Coronary artery (tissue), 2 donors: ENCODE measurements around the gene DEPDC5.
A peak's percentile ranks its signal among the peaks of the same experiment; 100 is the strongest.
"Not testable (repeated sequence)": the region's sequence is repeated elsewhere in the genome, so short reads cannot be mapped to it uniquely, and the experiment has no call there.

Experiments
- DNase-seq: peaks from one replicate; pipeline ENCODE4 v3.0.0-alpha.2; 2017; ENCODE audit warnings: low spot score
- H3K27ac ChIP-seq, 2 donors: fragments of 200-600 bp; sonication (generic); one replicate each; pipeline ENCODE4 v1.5.1; 2016 to 2019
- H3K4me3 ChIP-seq: fragments of 200-600 bp; sonication (generic); 2 replicates; pipeline ENCODE4 v1.5.1; 2016; ENCODE audit warnings: mild to moderate bottlenecking, moderate library complexity
- TF ChIP-seq, protein P1 (sequence below): fragments of 200-600 bp; sonication (generic); IDR thresholded peaks from one replicate; pipeline ENCODE4 v1.5.1; 2019; ENCODE audit warnings: antibody characterized with exemption

DEPDC5 gene

DNA sequence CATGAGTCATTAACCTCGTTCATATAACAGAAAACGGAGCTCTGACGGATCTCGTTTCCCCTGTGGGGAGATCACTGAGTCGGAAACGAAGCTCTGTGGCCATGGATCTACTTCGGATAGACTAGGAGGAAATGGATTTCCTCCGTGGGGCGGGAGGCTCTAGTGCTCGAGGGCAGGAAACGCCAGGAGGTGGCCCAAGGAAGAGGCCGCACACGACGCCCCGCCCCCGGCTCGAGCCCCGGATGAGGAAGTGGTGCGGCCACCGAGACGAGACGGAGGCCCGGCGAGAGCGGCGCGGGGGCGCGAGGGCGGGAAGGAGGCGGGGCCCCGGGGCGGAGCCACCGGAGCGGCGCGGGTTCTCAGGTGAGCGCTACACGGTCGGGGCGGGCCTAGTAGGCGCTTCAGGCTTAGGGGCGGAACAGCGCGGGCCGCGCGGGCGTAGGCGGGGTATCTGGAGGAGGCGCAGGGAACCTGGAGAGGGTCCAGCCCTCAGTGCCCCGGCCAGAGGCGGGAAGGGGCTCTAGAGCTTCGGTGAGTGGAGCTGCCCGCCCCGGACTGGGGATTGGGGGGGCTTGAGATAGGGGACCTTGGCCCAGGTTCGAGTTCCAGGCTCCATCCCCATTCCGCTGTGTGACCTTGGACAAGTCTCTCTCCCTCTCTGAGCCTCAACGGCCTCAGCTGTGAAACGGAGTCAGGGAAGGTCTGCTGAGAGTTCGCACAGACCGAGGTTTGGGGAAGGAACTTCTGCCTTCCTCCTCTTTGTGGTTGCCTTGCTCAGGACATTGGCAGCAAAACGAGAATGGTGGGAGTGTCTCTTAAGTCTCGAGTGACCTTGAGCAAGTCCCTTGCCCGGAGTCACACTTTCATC is at the start of gene DEPDC5:
Gene DEPDC5, plus strand, starts transcription at position 386 of the 868 bp plus-strand sequence. CDS start 903 bp downstream, outside the sequence.
- peak; percentile 96 for DNase-seq
- peak within 1 kb of the TSS; percentile 89 for H3K4me3 ChIP-seq
- TF ChIP-seq, protein P1, sequence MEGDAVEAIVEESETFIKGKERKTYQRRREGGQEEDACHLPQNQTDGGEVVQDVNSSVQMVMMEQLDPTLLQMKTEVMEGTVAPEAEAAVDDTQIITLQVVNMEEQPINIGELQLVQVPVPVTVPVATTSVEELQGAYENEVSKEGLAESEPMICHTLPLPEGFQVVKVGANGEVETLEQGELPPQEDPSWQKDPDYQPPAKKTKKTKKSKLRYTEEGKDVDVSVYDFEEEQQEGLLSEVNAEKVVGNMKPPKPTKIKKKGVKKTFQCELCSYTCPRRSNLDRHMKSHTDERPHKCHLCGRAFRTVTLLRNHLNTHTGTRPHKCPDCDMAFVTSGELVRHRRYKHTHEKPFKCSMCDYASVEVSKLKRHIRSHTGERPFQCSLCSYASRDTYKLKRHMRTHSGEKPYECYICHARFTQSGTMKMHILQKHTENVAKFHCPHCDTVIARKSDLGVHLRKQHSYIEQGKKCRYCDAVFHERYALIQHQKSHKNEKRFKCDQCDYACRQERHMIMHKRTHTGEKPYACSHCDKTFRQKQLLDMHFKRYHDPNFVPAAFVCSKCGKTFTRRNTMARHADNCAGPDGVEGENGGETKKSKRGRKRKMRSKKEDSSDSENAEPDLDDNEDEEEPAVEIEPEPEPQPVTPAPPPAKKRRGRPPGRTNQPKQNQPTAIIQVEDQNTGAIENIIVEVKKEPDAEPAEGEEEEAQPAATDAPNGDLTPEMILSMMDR = no peak
- peak within 1 kb of the TSS; percentile 91 to 92 for H3K27ac ChIP-seq

DNA sequence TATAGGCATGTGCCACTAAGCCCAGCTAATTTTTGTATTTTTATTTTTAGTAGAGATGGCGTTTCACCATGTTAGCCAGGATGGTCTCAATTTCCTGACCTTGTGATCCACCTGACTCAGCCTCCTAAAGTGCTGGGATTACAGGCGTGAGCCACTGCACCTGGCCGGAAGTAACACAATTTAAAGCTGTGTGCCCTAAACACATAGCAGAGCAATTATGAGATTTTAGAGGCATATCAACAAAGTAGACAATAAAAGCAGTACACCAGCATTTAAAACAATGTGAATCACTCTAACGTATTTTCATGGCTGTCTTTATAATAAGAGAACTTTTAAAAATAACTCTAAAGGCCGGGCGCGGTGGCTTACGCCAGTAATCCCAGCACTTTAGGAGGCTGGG is 46.3 kb upstream of the DEPDC5 start:
- Histone ChIP-seq H3K27ac (no peak overlapping the region), H3K4me3 (no peak overlapping the region)
- TF ChIP-seq, protein P1 = no peak
- no peak for DNase-seq

DNA sequence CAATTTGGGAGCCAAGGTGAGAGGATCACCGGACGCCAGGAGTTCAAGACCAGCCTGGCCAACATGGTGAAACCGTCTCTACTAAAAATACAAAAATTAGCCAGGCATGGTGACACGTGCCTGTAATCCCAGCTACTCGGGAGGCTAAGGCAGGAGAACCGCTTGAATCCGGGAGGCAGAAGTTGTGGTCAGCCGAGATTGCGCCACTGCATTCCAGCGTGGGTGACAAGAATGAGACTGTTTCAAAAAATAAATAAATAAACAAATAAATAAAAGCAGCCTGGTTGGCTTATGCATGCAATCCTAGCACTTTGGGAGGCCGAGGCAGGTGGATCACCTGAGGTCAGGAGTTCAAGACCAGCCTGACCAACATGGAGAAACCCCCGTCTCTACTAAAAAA is 42.6 kb upstream of the DEPDC5 start:
- H3K27ac ChIP-seq, H3K4me3 ChIP-seq, DNase-seq: not testable (repeated sequence)

DNA sequence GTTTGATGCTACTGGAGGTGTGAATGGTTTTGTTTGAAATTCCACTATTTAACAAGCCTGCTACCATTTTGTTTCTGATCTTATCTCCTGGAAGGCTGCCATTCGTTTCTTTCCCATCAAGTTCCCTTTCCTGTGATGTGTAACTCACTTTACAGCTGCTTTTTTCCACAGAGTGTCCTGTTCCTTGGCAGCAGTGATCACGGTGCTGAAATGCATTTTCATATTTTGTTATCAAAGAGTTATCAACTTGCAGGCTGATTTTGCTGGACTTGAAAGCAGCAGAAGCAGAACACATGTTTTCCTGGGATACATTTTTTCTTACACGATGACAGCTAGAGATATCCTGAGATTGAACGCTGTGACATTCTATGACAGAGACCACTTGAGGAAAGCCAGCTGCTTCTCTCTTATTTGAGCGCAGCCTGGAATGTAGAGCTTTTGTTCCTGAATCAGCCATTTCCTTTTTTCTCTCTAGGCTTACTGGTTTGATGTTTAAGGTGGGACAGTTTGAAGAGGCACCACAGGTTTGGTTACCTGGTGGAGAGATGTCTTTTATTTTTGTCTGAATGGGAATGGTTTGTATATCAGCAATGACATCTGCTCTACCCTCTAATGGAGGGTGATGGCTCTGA is 38.6 kb upstream of the DEPDC5 start:
- TF ChIP-seq, protein P1 = no peak
- DNase-seq = no peak
- Histone ChIP-seq H3K4me3 (no peak overlapping the region), H3K27ac (no peak overlapping the region)

DNA sequence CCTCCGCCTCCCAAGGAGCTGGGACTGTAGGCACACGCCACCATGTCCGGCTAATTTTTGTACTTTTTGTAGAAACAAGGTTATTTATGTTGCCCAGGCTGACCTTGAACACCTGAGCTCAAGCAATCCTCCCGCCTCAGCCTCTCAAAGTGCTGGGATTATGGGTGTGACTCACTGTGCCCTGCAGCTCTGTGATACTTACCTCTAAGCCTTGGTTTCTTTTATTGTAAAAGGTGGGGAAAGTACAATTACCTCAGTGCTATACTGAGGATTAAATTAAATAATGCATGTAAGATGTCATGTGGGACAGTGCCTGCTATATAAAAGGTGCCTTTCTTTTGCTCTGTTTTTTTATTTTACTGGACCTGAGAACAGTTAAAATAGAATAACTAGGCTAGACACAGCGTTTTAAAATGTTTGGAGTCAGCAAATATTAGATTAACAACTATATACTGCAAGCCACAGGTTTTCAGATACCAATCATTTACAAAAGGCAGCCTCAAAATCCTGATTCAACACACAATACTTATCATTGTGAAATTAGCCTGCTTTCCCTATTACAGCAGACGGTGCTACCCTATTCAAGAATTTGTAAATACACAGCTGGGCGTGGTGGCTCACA is 33.9 kb upstream of the DEPDC5 start:
- Histone ChIP-seq H3K27ac (no peak overlapping the region), H3K4me3 (no peak overlapping the region)
- TF ChIP-seq, protein P1 = no peak
- DNase-seq = no peak

DNA sequence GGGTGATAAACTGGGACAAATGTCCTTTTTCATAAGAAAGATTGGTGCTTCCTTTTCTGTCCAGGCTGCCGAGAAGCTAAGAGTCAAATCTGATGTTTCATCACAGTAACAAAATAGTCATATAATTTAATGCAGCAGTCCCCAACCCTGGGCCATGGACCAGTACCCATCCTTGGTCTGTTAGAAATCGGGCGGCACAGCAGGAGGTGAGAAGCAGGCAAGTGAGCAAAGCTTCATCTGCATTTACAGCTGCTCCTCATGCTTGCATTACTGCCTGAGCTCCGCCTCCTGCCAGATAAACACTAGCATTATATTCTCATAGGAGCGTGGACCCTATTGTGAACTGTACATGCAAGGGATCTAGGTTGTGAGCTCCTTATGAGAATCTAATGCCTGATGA is 30.1 kb upstream of the DEPDC5 start:
- H3K27ac ChIP-seq = no peak overlapping the region
- TF ChIP-seq, protein P1 = no peak
- no peak for DNase-seq
- H3K4me3 ChIP-seq = no peak overlapping the region

DNA sequence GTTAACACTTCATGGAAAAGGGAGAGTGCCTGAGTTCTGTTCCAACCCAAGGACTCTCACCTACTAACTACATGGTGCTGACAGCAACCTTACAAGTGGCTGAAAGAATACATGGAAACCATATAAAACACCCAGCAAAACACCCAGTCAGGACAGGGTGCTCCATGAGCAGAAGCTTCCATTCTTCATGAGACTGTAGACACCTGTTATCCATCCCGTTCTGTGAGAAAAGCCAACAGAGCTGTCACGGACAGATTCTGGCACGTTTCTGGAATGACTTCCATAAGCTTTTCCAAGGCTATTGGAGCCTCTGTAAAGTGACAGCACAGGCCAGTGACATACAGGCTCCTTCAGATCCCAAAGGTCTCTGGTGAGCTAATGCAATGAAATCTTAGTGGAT is 27.1 kb upstream of the DEPDC5 start:
- TF ChIP-seq, protein P1 = no peak
- no peak overlapping the region for H3K4me3 ChIP-seq
- no peak for DNase-seq
- no peak overlapping the region for H3K27ac ChIP-seq
